Skeletal muscle satellite cell (primary cell): ENCODE results near the gene IFI27.
"Not testable (repeated sequence)": the region's sequence is repeated elsewhere in the genome, so short reads cannot be mapped to it uniquely, and the experiment has no call there.

Experiments used
- H3K27me3 ChIP-seq: 2 replicates; pipeline ENCODE4 v1.7.0; 2013; ENCODE audit warnings: low read length; ENCODE audit not compliant: control insufficient read depth, insufficient read depth
- H3K36me3 ChIP-seq: 2 replicates; pipeline ENCODE4 v1.7.0; 2013; ENCODE audit warnings: mild to moderate bottlenecking, control low read depth, low read length; ENCODE audit not compliant: insufficient read depth
- H3K4me1 ChIP-seq: 2 replicates; pipeline ENCODE4 v1.7.0; 2013; ENCODE audit warnings: low read length; ENCODE audit not compliant: control insufficient read depth, insufficient read depth
- H3K4me2 ChIP-seq: 2 replicates; pipeline ENCODE4 v1.7.0; 2013; ENCODE audit warnings: mild to moderate bottlenecking, low read length
- H3K4me3 ChIP-seq: 2 replicates; pipeline ENCODE4 v1.7.0; 2013; ENCODE audit warnings: low read length
- H3K9ac ChIP-seq: 2 replicates; pipeline ENCODE4 v1.7.0; 2013; ENCODE audit warnings: mild to moderate bottlenecking, low read depth, low read length, moderate library complexity
- H3K9me3 ChIP-seq: replicated peaks from 2 replicates; pipeline ENCODE4 v1.7.0; 2013; ENCODE audit warnings: mild to moderate bottlenecking, control low read depth, low read length

Gene IFI27

GRCh38 chr14:94142247-94142646 is 31.7 kb downstream of the IFI27 start:
- Histone ChIP-seq H3K27me3 (peaks cover 25% of the 10 kb centered on the region), H3K4me3 (no peak overlapping the region), H3K36me3 (no peaks in the 10 kb centered on the region), H3K4me2 (no peak overlapping the region), H3K9ac (no peak overlapping the region), H3K4me1 (no peaks in the 10 kb centered on the region), H3K9me3 (no peaks in the 10 kb centered on the region)

GRCh38 chr14:94142836-94143235 is 32.3 kb downstream of the IFI27 start:
- Histone ChIP-seq H3K4me1 (no peaks in the 10 kb centered on the region), H3K9ac (no peak overlapping the region), H3K4me2 (no peak overlapping the region), H3K27me3 (peaks cover 23% of the 10 kb centered on the region), H3K4me3 (no peak overlapping the region), H3K36me3 (no peaks in the 10 kb centered on the region), H3K9me3 (no peaks in the 10 kb centered on the region)

GRCh38 chr14:94143239-94143638 is 32.7 kb downstream of the IFI27 start:
- Histone ChIP-seq H3K36me3 (no peaks in the 10 kb centered on the region), H3K4me2 (no peak overlapping the region), H3K27me3 (peaks cover 19% of the 10 kb centered on the region), H3K4me1 (no peaks in the 10 kb centered on the region), H3K9me3 (no peaks in the 10 kb centered on the region), H3K4me3 (no peak overlapping the region), H3K9ac (no peak overlapping the region)

GRCh38 chr14:94143711-94144110 is 33.2 kb downstream of the IFI27 start:
- peaks cover 14% of the 10 kb centered on the region for H3K27me3 ChIP-seq
- H3K4me1 ChIP-seq = no peaks in the 10 kb centered on the region
- no peaks in the 10 kb centered on the region for H3K36me3 ChIP-seq
- no peaks in the 10 kb centered on the region for H3K9me3 ChIP-seq
- H3K4me3 ChIP-seq = no peak overlapping the region
- H3K9ac ChIP-seq = no peak overlapping the region
- H3K4me2 ChIP-seq = no peak overlapping the region

- no peaks in the 10 kb centered on the region for H3K36me3 ChIP-seq
- H3K9ac ChIP-seq = no peak overlapping the region
- no peaks in the 10 kb centered on the region for H3K4me1 ChIP-seq
- H3K4me3 ChIP-seq = no peak overlapping the region
- no peaks in the 10 kb centered on the region for H3K9me3 ChIP-seq
- H3K4me2 ChIP-seq = no peak overlapping the region
- H3K27me3 ChIP-seq = peaks cover 7% of the 10 kb centered on the region
Observed at GRCh38 chr14:94144765-94145164, 34.2 kb downstream of the IFI27 start.

- H3K36me3 ChIP-seq = no peaks in the 10 kb centered on the region
- H3K4me1 ChIP-seq = no peaks in the 10 kb centered on the region
- no peak overlapping the region for H3K4me2 ChIP-seq
- H3K9ac ChIP-seq = no peak overlapping the region
- no peak overlapping the region for H3K4me3 ChIP-seq
- H3K9me3 ChIP-seq = no peaks in the 10 kb centered on the region
- H3K27me3 ChIP-seq = peaks cover 6% of the 10 kb centered on the region
Observed at GRCh38 chr14:94145902-94146527, 35.5 kb downstream of the IFI27 start.

- Histone ChIP-seq H3K9me3 (no peaks in the 10 kb centered on the region), H3K4me3 (no peak overlapping the region), H3K36me3 (no peaks in the 10 kb centered on the region), H3K4me1 (no peaks in the 10 kb centered on the region), H3K4me2 (no peak overlapping the region), H3K9ac (no peak overlapping the region), H3K27me3 (peaks cover 33% of the 10 kb centered on the region)
Observed at GRCh38 chr14:94152676-94153075, 42.1 kb downstream of the IFI27 start.

GRCh38 chr14:94153750-94154342 is 43.3 kb downstream of the IFI27 start:
- Histone ChIP-seq H3K4me2 (no peak overlapping the region), H3K4me3 (no peak overlapping the region), H3K27me3 (peaks cover 40% of the 10 kb centered on the region), H3K36me3 (no peaks in the 10 kb centered on the region), H3K9ac (no peak overlapping the region), H3K4me1 (no peaks in the 10 kb centered on the region), H3K9me3 (no peaks in the 10 kb centered on the region)

- H3K27me3 ChIP-seq = peaks cover 45% of the 10 kb centered on the region
- not testable (repeated sequence) for H3K4me3 ChIP-seq, H3K4me1 ChIP-seq, H3K9ac ChIP-seq, H3K4me2 ChIP-seq, H3K36me3 ChIP-seq, H3K9me3 ChIP-seq
Observed at GRCh38 chr14:94156143-94156542, 45.6 kb downstream of the IFI27 start.

GRCh38 chr14:94157197-94157596 is 46.7 kb downstream of the IFI27 start:
- Histone ChIP-seq H3K4me1 (no peaks in the 10 kb centered on the region), H3K27me3 (peaks cover 50% of the 10 kb centered on the region), H3K9me3 (no peaks in the 10 kb centered on the region), H3K4me2 (no peak overlapping the region), H3K36me3 (no peaks in the 10 kb centered on the region), H3K4me3 (no peak overlapping the region), H3K9ac (no peak overlapping the region)

- no peaks in the 10 kb centered on the region for H3K4me1 ChIP-seq
- peaks cover 49% of the 10 kb centered on the region for H3K27me3 ChIP-seq
- H3K9me3 ChIP-seq = no peaks in the 10 kb centered on the region
- H3K36me3 ChIP-seq = no peaks in the 10 kb centered on the region
- no peak overlapping the region for H3K4me2 ChIP-seq
- H3K9ac ChIP-seq = no peak overlapping the region
- no peak overlapping the region for H3K4me3 ChIP-seq
Observed at GRCh38 chr14:94158239-94158883, 47.8 kb downstream of the IFI27 start.

GRCh38 chr14:94161058-94161457 is 50.5 kb downstream of the IFI27 start:
- Histone ChIP-seq H3K36me3 (no peaks in the 10 kb centered on the region), H3K9me3 (no peaks in the 10 kb centered on the region), H3K4me2 (no peak overlapping the region), H3K4me3 (no peak overlapping the region), H3K4me1 (peaks cover 6% of the 10 kb centered on the region), H3K9ac (no peak overlapping the region), H3K27me3 (peaks cover 67% of the 10 kb centered on the region)
